Measurements from ENCODE around the gene CCND1. TPM values are rescaled to one million over a fixed set of nuclear protein-coding genes. Genes with fewer than 3 reads are reported as not detected.

CCND1 gene
- total and polyA plus RNA-seq, 2 of the 8 experiments (the other 6 are each of a cell fraction or from before 2014, with no cell fraction given) = 64.5 to 170 TPM

DNA sequence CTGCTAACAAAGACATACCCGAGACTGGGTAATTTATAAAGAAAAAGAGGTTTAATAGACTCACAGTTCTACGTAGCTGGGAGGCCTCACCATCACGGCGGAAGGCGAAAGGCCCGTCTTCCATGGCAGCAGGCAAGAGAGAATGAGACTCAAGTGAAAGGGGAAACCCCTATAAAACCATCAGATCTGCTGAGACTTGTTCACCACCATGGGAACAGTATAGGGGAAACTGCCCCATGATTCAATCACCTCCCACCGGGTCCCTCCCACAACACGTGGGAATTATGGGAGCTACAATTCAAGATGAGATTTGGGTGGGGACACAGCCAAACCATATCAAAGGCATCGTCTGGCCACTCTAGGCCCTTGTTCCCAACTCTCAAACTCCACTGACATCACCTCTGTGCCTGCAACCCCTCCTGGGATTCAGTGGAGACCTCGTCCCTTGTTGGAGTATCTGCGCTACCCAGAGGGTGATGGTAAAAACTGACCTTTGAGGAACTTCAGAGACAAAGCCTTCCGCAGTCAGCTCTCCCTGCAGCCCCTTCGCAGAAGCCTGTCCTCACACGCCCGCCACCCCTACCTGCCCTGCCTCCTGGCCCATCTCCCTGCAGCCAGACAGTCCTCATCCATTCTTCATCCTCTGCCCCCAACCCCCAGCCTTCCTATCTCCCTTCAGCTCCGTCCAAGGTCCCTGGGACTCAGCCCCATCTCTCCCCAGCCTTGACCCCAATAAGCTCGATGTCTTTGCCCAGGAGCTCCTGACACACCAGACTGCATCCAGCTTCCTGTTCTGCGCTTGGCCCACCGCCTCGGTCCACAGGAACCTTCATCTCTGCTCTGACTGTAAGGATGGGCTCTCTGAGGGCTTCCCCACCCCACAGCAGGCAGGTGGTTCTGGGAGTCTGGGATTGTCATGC, 15.8 kb downstream of the CCND1 start:
- 90% methylated on average over 20 of the region's 20 CpGs; no CpG with 5 or more reads in 1 of the 2 experiments for WGBS, 2 experiments (ENCODE audit: extremely low coverage in 1 of 2, insufficient coverage in 1 of 2, insufficient read length in 1 of 2, insufficient replicate concordance in 2 of 2, low coverage in 1 of 2, low lambda C conversion rate in 2 of 2, missing lambda C conversion rate in 1 of 2)
- H3K4me2 ChIP-seq (ENCODE audit: insufficient read depth in 1 of 2, low read depth in 2 of 2, low read length in 2 of 2) = no peak overlapping the region
- H2BK20ac ChIP-seq (ENCODE audit: low read length) = peak overlapping the region; percentile 43; the same call in 1 of the 2 replicates
- no peaks in the 10 kb centered on the region; a peak in 1 of 7 replicates for H3K27me3 ChIP-seq (replicated peaks in 1 of 4; ENCODE audit: control insufficient read depth in 3 of 4, extremely low read depth in 1 of 4, insufficient read depth in 3 of 4, low read length in 3 of 4)
- H4K20me1 ChIP-seq (replicated peaks in 1 of 2; ENCODE audit: control insufficient read depth in 1 of 2, insufficient read depth in 2 of 2, low read length in 2 of 2) = peaks cover under 1 to 3% of the 10 kb centered on the region in 2 experiments
- peaks cover 5 to 18% (median 13%) of the 10 kb centered on the region in 4 experiments for H3K4me1 ChIP-seq (replicated peaks in 1 of 4; ENCODE audit: control insufficient read depth in 3 of 4, insufficient read depth in 4 of 4, low read length in 3 of 4)
- H3K4ac ChIP-seq (replicated peaks; ENCODE audit: insufficient read length, low read depth, low read length) = peak overlapping the region; percentile 3
- no peak for FAIRE-seq
- POLR2A ChIA-PET (ENCODE audit: partially characterized antibody) = interaction anchor here (0.7 to 10.9 kb wide), 10 partner anchors 8 to 406 kb away, joined by 3 to 197 read pairs (median 4); partner anchors contain the start of genes CCND1 and LTO1
- peak overlapping the region; percentile 69; the same call in 1 of the 2 replicates for H2BK5ac ChIP-seq (ENCODE audit: low read depth, low read length)
- H2BK15ac ChIP-seq (ENCODE audit: low read length) = peak overlapping the region; percentile 92
- H4K91ac ChIP-seq (replicated peaks; ENCODE audit: insufficient read length, low read length) = peak overlapping the region; percentile 11
- H4K5ac ChIP-seq (ENCODE audit: insufficient read length, low read depth, low read length) = peak overlapping the region; percentile 4
- H3K18ac ChIP-seq (ENCODE audit: extremely low read depth, low read length) = no peak overlapping the region; the same call in 1 of the 2 replicates
- H3K9ac ChIP-seq (replicated peaks in 1 of 4; ENCODE audit: extremely low read depth in 1 of 4, low read depth in 3 of 4, low read length in 3 of 4) = no peak overlapping the region
- no peak overlapping the region for H4K8ac ChIP-seq (ENCODE audit: extremely low read depth, insufficient read depth, low read length)
- H3K27ac ChIP-seq (ENCODE audit: low read depth, low read length) = no peak overlapping the region
- H3K36me3 ChIP-seq (ENCODE audit: control insufficient read depth in 2 of 4, insufficient read depth in 4 of 4, low read length in 3 of 4) = peaks cover 5 to 26% (median 13%) of the 10 kb centered on the region in 4 experiments
- no peak overlapping the region for H2AFZ ChIP-seq (ENCODE audit: low read length)
- DNase-seq (ENCODE audit: low read depth in 1 of 2, low spot score in 2 of 2) = peak in 1 of 2 experiments; percentile 46
- peak overlapping the region; percentile 86; the same call in 1 of the 2 replicates for H2BK12ac ChIP-seq (ENCODE audit: low read depth, low read length)
- no peak overlapping the region for H3K4me3 ChIP-seq (ENCODE audit: extremely low read depth in 1 of 4, insufficient read depth in 2 of 4, low read depth in 3 of 4, low read length in 4 of 4)
- H2AK5ac ChIP-seq (ENCODE audit: low read depth, low read length) = peak overlapping the region; percentile 25
- H3K79me1 ChIP-seq (ENCODE audit: low read depth, low read length) = 0 out of 2 replicates have a peak, but pooled peaks cover 2% of the 10 kb centered on the region
- H3K23ac ChIP-seq (ENCODE audit: insufficient read length) = no peak overlapping the region
- H3K9me3 ChIP-seq (ENCODE audit: insufficient read depth in 2 of 2, low read depth in 1 of 2, low read length in 1 of 2) = no peaks in the 10 kb centered on the region
- no peak overlapping the region for H3K14ac ChIP-seq (ENCODE audit: insufficient read length)
- H2BK120ac ChIP-seq (replicated peaks; ENCODE audit: low read depth, low read length) = no peak overlapping the region
- no peaks in the 10 kb centered on the region for H3K79me2 ChIP-seq (ENCODE audit: control insufficient read depth in 1 of 2, insufficient read depth in 2 of 2, low read length in 2 of 2)
- no peak overlapping the region for H3K56ac ChIP-seq (replicated peaks; ENCODE audit: insufficient read length, low read depth, low read length)
- no peaks in the 10 kb centered on the region; the same call in 1 of the 2 replicates for H3K23me2 ChIP-seq (ENCODE audit: low read depth, low read length)
- CTCF ChIA-PET (ENCODE audit: partially characterized antibody) = interaction anchor here (0.7 to 8.4 kb wide), 11 partner anchors 9 to 556 kb away, joined by 3 to 81 read pairs (median 4); partner anchors contain the start of gene LTO1
- TF ChIP-seq EP300 (IDR thresholded peaks at IDR 0.05; ENCODE audit: borderline replicate concordance in 1 of 2, low read depth in 2 of 2, low read length in 2 of 2) = no peak
- no peak for TF ChIP-seq HDAC6 (IDR thresholded peaks at IDR 0.05; ENCODE audit: low read depth, low read length)
- TF ChIP-seq CBX5 (IDR thresholded peaks at IDR 0.05; ENCODE audit: low read depth, low read length) = no peak
- no peak for TF ChIP-seq SP2 (IDR thresholded peaks at IDR 0.05; ENCODE audit: low read length)
- no peak for TF ChIP-seq BACH1 (IDR thresholded peaks at IDR 0.05; ENCODE audit: low read length)
- TF ChIP-seq, protein P1, sequence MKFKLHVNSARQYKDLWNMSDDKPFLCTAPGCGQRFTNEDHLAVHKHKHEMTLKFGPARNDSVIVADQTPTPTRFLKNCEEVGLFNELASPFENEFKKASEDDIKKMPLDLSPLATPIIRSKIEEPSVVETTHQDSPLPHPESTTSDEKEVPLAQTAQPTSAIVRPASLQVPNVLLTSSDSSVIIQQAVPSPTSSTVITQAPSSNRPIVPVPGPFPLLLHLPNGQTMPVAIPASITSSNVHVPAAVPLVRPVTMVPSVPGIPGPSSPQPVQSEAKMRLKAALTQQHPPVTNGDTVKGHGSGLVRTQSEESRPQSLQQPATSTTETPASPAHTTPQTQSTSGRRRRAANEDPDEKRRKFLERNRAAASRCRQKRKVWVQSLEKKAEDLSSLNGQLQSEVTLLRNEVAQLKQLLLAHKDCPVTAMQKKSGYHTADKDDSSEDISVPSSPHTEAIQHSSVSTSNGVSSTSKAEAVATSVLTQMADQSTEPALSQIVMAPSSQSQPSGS (IDR thresholded peaks at IDR 0.05; ENCODE audit: low read length) = no peak
- TF ChIP-seq KDM4A (IDR thresholded peaks at IDR 0.05; ENCODE audit: low read depth, low read length, severe bottlenecking) = no peak
- no peak for TF ChIP-seq TAF1 (IDR thresholded peaks at IDR 0.05; ENCODE audit: low read depth, low read length)
- no peak for TF ChIP-seq TBP (IDR thresholded peaks at IDR 0.05; ENCODE audit: low read depth, low read length)

All from H1 (cell line).